GM12878 (cell line): Measurements from ENCODE around the gene MARVELD2. TPM values are rescaled to one million over a fixed set of nuclear protein-coding genes. Genes with fewer than 3 reads are reported as not detected.
A peak's percentile ranks its signal among the peaks of the same experiment; 100 is the strongest.

ENCODE experiments used
- CHD2 ChIP-seq: IDR thresholded peaks from 2 replicates; pipeline ENCODE4 v1.6.1; 2011; ENCODE audit warnings: low read depth, low read length, improper control_type of control experiment, borderline replicate concordance
- CREM ChIP-seq: IDR thresholded peaks from 2 replicates; pipeline ENCODE4 v1.6.1; 2014; ENCODE audit warnings: antibody characterized with exemption, low read depth
- EZH2 ChIP-seq: IDR thresholded peaks from 2 replicates; pipeline ENCODE4 v1.6.1; 2012; ENCODE audit warnings: low read depth, mild to moderate bottlenecking, control low read depth, inconsistent platforms, low read length, borderline replicate concordance; ENCODE audit not compliant: control insufficient read depth
- IKZF2 ChIP-seq, 2 experiments: fragments of 450-650 bp; IDR thresholded peaks; 2 replicates each; pipeline ENCODE4 v1.6.1; 2017; ENCODE audit warnings: mild to moderate bottlenecking in 2 of 2, moderate library complexity in 2 of 2
- PAX5 ChIP-seq: IDR thresholded peaks from 2 replicates; pipeline ENCODE4 v1.6.1; 2011; ENCODE audit warnings: low read depth, low read length, borderline replicate concordance
- RB1 ChIP-seq: fragments of 450-650 bp; formaldehyde crosslinking; IDR thresholded peaks from 2 replicates; pipeline ENCODE4 v1.6.1; 2017; ENCODE audit warnings: mild to moderate bottlenecking, borderline replicate concordance
- SMARCA5 ChIP-seq: fragments of 450-650 bp; IDR thresholded peaks from 2 replicates; pipeline ENCODE4 v1.6.1; 2017; ENCODE audit warnings: mild to moderate bottlenecking
- SMC3 ChIP-seq: IDR thresholded peaks from 2 replicates; pipeline ENCODE4 v1.6.1; 2011; ENCODE audit warnings: low read length, improper control_type of control experiment, borderline replicate concordance
- SP1 ChIP-seq: IDR thresholded peaks from one replicate; pipeline ENCODE4 v1.6.1; 2011; ENCODE audit warnings: low read depth, low read length
- ZBED1 ChIP-seq: IDR thresholded peaks from 2 replicates; pipeline ENCODE4 v1.6.1; 2016; ENCODE audit warnings: borderline replicate concordance
- ZNF217 ChIP-seq: fragments of 450-650 bp; IDR thresholded peaks from 2 replicates; pipeline ENCODE4 v1.6.1; 2017; ENCODE audit warnings: antibody characterized with exemption, mild to moderate bottlenecking
- ZZZ3 ChIP-seq: IDR thresholded peaks from 2 replicates; pipeline ENCODE4 v1.6.1; 2011; ENCODE audit warnings: low read depth; ENCODE audit not compliant: control insufficient read depth, insufficient read length
- polyA plus RNA-seq, 11 experiments: library from polyadenylated mRNA; depleted of rRNA in 4 of 11; unstranded in 6 of 11; stranded (reverse) in 5 of 11; fragments of >200 nt; fragmentation: Nextera tagmentation in 4 of 11; fragmentation: Illumina TruSeq in 1 of 11; extraction: Ambion mirVana in 4 of 11; extraction: Trizol in 1 of 11; gene quantifications; 1 replicate in 1 of 11; 2 replicates in 10 of 11; pipeline versions ENCODE4 v1.2.1 to v1.2.3, GENCODE V29; 2011 to 2016; ENCODE audit warnings: inconsistent platforms in 2 of 11, missing spikeins in 2 of 11, low read depth in 1 of 11
- total RNA-seq, 4 experiments: library from RNA; depleted of rRNA in 3 of 4; stranded (reverse); fragments of >200 nt in 3 of 4; fragmentation: Illumina TruSeq in 1 of 4; extraction: Trizol in 1 of 4; gene quantifications; 2 replicates each; pipeline versions ENCODE4 v1.2.1 to v1.2.3, GENCODE V29; 2013 to 2021
- TF ChIP-seq, protein P1 (sequence below): fragments of 450-650 bp; IDR thresholded peaks from 2 replicates; pipeline ENCODE4 v1.6.1; 2017; ENCODE audit warnings: antibody characterized with exemption, mild to moderate bottlenecking, moderate library complexity
- TF ChIP-seq, protein P2 (sequence below): IDR thresholded peaks from 2 replicates; pipeline ENCODE4 v1.6.1; 2012; ENCODE audit warnings: low read depth, low read length, improper control_type of control experiment
- TF ChIP-seq, protein P3 (sequence below): fragments of 450-650 bp; IDR thresholded peaks from 2 replicates; pipeline ENCODE4 v1.6.1; 2018; ENCODE audit warnings: borderline replicate concordance, mild to moderate bottlenecking; ENCODE audit not compliant: partially characterized antibody
- TF ChIP-seq, protein P4 (sequence below): fragments of 450-650 bp; formaldehyde crosslinking; IDR thresholded peaks from 2 replicates; pipeline ENCODE4 v1.5.0; 2022; ENCODE audit warnings: mild to moderate bottlenecking, missing genetic modification characterization

MARVELD2 gene
- total and polyA plus RNA-seq, 10 of the 15 experiments (the other 5 are each of a cell fraction or from before 2014, with no cell fraction given): 0.37 to 6.2 (median 3.8) TPM

DNA sequence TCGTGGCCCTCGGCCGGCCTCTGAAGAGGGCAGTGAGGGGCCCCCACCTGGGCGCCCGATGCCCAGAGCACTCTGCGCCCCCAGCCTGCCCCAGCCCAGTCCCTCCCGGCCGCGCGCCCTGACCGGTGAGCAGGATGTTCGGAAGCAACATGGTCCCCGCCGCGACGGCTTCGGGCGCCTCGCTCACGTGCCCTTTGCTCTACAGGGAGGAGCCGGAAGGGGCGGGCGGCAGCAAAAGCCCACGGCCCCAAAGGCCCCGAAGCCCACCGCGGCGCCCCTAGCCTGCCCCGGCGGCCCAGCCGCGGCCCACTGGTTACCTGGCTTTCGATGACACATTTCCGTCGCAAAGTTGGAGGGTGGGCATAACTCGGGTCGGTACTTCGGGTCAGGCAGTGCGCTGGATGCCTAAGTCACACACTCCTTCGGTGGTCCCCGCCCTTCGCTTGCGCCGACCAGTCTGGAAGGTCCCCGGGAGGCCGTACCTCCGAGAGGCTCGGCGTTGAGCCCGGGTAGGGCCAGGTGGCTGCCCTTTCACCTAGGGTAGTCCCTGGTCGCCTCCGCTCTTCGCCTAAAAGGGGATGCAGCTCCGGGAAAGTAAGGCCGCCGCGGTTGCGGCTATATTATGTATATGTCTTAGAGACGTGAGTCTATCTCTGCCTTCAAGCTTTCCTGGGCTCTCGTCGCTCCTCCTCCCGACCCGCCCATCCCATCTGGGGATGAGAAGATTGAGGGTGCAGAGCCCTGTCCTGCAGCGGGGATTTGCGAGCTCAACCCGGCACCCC lies 45.4 kb upstream of the MARVELD2 start, which contains the start of the genes AK6, RAD17 and TAF9 (continued):
- TF ChIP-seq, protein P1, sequence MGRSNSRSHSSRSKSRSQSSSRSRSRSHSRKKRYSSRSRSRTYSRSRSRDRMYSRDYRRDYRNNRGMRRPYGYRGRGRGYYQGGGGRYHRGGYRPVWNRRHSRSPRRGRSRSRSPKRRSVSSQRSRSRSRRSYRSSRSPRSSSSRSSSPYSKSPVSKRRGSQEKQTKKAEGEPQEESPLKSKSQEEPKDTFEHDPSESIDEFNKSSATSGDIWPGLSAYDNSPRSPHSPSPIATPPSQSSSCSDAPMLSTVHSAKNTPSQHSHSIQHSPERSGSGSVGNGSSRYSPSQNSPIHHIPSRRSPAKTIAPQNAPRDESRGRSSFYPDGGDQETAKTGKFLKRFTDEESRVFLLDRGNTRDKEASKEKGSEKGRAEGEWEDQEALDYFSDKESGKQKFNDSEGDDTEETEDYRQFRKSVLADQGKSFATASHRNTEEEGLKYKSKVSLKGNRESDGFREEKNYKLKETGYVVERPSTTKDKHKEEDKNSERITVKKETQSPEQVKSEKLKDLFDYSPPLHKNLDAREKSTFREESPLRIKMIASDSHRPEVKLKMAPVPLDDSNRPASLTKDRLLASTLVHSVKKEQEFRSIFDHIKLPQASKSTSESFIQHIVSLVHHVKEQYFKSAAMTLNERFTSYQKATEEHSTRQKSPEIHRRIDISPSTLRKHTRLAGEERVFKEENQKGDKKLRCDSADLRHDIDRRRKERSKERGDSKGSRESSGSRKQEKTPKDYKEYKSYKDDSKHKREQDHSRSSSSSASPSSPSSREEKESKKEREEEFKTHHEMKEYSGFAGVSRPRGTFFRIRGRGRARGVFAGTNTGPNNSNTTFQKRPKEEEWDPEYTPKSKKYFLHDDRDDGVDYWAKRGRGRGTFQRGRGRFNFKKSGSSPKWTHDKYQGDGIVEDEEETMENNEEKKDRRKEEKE: no peak
- peak; percentile 68 for TF ChIP-seq SP1
- TF ChIP-seq, protein P2, sequence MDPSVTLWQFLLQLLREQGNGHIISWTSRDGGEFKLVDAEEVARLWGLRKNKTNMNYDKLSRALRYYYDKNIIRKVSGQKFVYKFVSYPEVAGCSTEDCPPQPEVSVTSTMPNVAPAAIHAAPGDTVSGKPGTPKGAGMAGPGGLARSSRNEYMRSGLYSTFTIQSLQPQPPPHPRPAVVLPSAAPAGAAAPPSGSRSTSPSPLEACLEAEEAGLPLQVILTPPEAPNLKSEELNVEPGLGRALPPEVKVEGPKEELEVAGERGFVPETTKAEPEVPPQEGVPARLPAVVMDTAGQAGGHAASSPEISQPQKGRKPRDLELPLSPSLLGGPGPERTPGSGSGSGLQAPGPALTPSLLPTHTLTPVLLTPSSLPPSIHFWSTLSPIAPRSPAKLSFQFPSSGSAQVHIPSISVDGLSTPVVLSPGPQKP: peak; percentile 85
- TF ChIP-seq, protein P3, sequence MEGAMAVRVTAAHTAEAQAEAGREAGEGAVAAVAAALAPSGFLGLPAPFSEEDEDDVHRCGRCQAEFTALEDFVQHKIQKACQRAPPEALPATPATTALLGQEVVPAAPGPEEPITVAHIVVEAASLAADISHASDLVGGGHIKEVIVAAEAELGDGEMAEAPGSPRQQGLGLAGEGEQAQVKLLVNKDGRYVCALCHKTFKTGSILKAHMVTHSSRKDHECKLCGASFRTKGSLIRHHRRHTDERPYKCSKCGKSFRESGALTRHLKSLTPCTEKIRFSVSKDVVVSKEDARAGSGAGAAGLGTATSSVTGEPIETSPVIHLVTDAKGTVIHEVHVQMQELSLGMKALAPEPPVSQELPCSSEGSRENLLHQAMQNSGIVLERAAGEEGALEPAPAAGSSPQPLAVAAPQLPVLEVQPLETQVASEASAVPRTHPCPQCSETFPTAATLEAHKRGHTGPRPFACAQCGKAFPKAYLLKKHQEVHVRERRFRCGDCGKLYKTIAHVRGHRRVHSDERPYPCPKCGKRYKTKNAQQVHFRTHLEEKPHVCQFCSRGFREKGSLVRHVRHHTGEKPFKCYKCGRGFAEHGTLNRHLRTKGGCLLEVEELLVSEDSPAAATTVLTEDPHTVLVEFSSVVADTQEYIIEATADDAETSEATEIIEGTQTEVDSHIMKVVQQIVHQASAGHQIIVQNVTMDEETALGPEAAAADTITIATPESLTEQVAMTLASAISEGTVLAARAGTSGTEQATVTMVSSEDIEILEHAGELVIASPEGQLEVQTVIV: no peak
- peak; percentile 73; the same call in 1 of the 2 replicates for TF ChIP-seq SMARCA5
- TF ChIP-seq CHD2: peak; percentile 66; the same call in 1 of the 2 replicates
- no peak for TF ChIP-seq ZBED1
- TF ChIP-seq, protein P4, sequence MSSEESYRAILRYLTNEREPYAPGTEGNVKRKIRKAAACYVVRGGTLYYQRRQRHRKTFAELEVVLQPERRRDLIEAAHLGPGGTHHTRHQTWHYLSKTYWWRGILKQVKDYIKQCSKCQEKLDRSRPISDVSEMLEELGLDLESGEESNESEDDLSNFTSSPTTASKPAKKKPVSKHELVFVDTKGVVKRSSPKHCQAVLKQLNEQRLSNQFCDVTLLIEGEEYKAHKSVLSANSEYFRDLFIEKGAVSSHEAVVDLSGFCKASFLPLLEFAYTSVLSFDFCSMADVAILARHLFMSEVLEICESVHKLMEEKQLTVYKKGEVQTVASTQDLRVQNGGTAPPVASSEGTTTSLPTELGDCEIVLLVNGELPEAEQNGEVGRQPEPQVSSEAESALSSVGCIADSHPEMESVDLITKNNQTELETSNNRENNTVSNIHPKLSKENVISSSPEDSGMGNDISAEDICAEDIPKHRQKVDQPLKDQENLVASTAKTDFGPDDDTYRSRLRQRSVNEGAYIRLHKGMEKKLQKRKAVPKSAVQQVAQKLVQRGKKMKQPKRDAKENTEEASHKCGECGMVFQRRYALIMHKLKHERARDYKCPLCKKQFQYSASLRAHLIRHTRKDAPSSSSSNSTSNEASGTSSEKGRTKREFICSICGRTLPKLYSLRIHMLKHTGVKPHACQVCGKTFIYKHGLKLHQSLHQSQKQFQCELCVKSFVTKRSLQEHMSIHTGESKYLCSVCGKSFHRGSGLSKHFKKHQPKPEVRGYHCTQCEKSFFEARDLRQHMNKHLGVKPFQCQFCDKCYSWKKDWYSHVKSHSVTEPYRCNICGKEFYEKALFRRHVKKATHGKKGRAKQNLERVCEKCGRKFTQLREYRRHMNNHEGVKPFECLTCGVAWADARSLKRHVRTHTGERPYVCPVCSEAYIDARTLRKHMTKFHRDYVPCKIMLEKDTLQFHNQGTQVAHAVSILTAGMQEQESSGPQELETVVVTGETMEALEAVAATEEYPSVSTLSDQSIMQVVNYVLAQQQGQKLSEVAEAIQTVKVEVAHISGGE (CRISPR knock-in tag): no peak
- no peak for TF ChIP-seq ZNF217
- TF ChIP-seq IKZF2 (IDR thresholded peaks at IDR 0.05): no peak
- TF ChIP-seq ZZZ3: no peak
- TF ChIP-seq RB1: peak; percentile 89; the same call in 1 of the 2 replicates
- TF ChIP-seq SMC3: 0 out of 2 replicates have a peak, but pooled peaks have one; percentile 3
- no peak for TF ChIP-seq EZH2
- no peak for TF ChIP-seq PAX5
- peak; percentile 84 for TF ChIP-seq CREM
